ENCODE data around the gene LIPC. TPM values are rescaled to one million over a fixed set of nuclear protein-coding genes. Genes with fewer than 3 reads are reported as not detected.

Gene LIPC
- total RNA-seq, 4 donors from 2014 or later, result 0.48 to 8.2 (median 2.6) TPM; not detected in 1

GRCh38 chr15:58416963-58417362 lies 14.8 kb upstream of the LIPC start:
- in situ Hi-C loops (cut with MboI; ENCODE audit: low pct_ligation_motif_present in 1 of 4, low pct_unique_long_range_greater_than_20kb in 1 of 4, low sequenced_read_pairs in 3 of 4) (no loop called here), intact Hi-C loops (cut with DNase I; ENCODE audit: low total_unique reads) (no loop called here)
- no peaks in the 10 kb centered on the region for H3K4me1 ChIP-seq
- no peaks in the 10 kb centered on the region for H3K36me3 ChIP-seq
- no peak for DNase-seq
- no peak overlapping the region for H3K4me3 ChIP-seq
- no peak for TF ChIP-seq POLR2AphosphoS5 (IDR thresholded peaks at IDR 0.05)
- TF ChIP-seq EP300 (IDR thresholded peaks at IDR 0.05; ENCODE audit: low read depth), result no peak
- no peak for TF ChIP-seq CTCF (IDR thresholded peaks at IDR 0.05)
- TF ChIP-seq POLR2A (IDR thresholded peaks at IDR 0.05), result no peak
- 71 to 91% methylated on average over 5 of the region's 5 CpGs for WGBS, 2 donors (ENCODE audit: low coverage in 1 of 2)
- H3K27ac ChIP-seq, result no peak overlapping the region
- peaks cover 0 to 4% of the 10 kb centered on the region in 2 donors for H3K9me3 ChIP-seq
- H3K27me3 ChIP-seq, result no peaks in the 10 kb centered on the region

GRCh38 chr15:58418135-58418534 lies 13.7 kb upstream of the LIPC start:
- in situ Hi-C loops (cut with MboI; ENCODE audit: low pct_ligation_motif_present in 1 of 4, low pct_unique_long_range_greater_than_20kb in 1 of 4, low sequenced_read_pairs in 3 of 4), result no loop called here
- no peak for TF ChIP-seq CTCF (IDR thresholded peaks at IDR 0.05)
- no peak for TF ChIP-seq EP300 (IDR thresholded peaks at IDR 0.05; ENCODE audit: low read depth)
- no peak for TF ChIP-seq POLR2A (IDR thresholded peaks at IDR 0.05)
- TF ChIP-seq POLR2AphosphoS5 (IDR thresholded peaks at IDR 0.05), result no peak
- 86 to 95% methylated on average over 1 of the region's 1 CpG for WGBS, 2 donors (ENCODE audit: low coverage in 1 of 2)
- Histone ChIP-seq H3K27ac (no peak overlapping the region), H3K9me3 (peaks cover 0 to 4% of the 10 kb centered on the region in 2 donors), H3K4me1 (no peaks in the 10 kb centered on the region), H3K36me3 (no peaks in the 10 kb centered on the region), H3K27me3 (no peaks in the 10 kb centered on the region), H3K4me3 (no peak overlapping the region)
- intact Hi-C loops (cut with DNase I; ENCODE audit: low total_unique reads), result no loop called here
- DNase-seq, result no peak

- Histone ChIP-seq H3K9me3 (peaks cover 0 to 4% of the 10 kb centered on the region in 2 donors), H3K27me3 (no peaks in the 10 kb centered on the region), H3K27ac (no peak overlapping the region), H3K4me1 (peaks cover 0 to under 1% (median 0%) of the 10 kb centered on the region in 4 donors), H3K36me3 (no peaks in the 10 kb centered on the region), H3K4me3 (no peak overlapping the region)
- DNase-seq, result no peak
- in situ Hi-C loops (cut with MboI; ENCODE audit: low pct_ligation_motif_present in 1 of 4, low pct_unique_long_range_greater_than_20kb in 1 of 4, low sequenced_read_pairs in 3 of 4) (no loop called here), intact Hi-C loops (cut with DNase I; ENCODE audit: low total_unique reads) (loop anchor here (1.0 kb wide), 1 partner anchor 16 kb away; no protein-coding TSS in a partner anchor)
- 83 to 93% methylated on average over 3 to 11 of the region's 11 CpGs for WGBS, 2 donors (ENCODE audit: low coverage in 1 of 2)
- TF ChIP-seq CTCF (IDR thresholded peaks at IDR 0.05) (no peak), POLR2AphosphoS5 (IDR thresholded peaks at IDR 0.05) (no peak), EP300 (IDR thresholded peaks at IDR 0.05; ENCODE audit: low read depth) (no peak), POLR2A (IDR thresholded peaks at IDR 0.05) (no peak)
Measured at GRCh38 chr15:58419803-58420524, 11.8 kb upstream of the LIPC start.

- peaks cover 0 to 3% (median 0%) of the 10 kb centered on the region in 4 donors for H3K4me1 ChIP-seq
Measured at GRCh38 chr15:58420579-58421043, 11.2 kb upstream of the LIPC start.

More at GRCh38 chr15:58420579-58421043, 11.2 kb upstream of the LIPC start:
- H3K27me3 ChIP-seq, result no peaks in the 10 kb centered on the region
- H3K27ac ChIP-seq, result no peak overlapping the region
- no peaks in the 10 kb centered on the region for H3K36me3 ChIP-seq
- no peak overlapping the region for H3K4me3 ChIP-seq
- TF ChIP-seq POLR2A (IDR thresholded peaks at IDR 0.05), result no peak
- no peak for TF ChIP-seq EP300 (IDR thresholded peaks at IDR 0.05; ENCODE audit: low read depth)
- TF ChIP-seq CTCF (IDR thresholded peaks at IDR 0.05), result no peak
- TF ChIP-seq POLR2AphosphoS5 (IDR thresholded peaks at IDR 0.05), result no peak
- H3K9me3 ChIP-seq, result peaks cover 0 to 4% of the 10 kb centered on the region in 2 donors
- no peak for DNase-seq
- in situ Hi-C loops (cut with MboI; ENCODE audit: low pct_ligation_motif_present in 1 of 4, low pct_unique_long_range_greater_than_20kb in 1 of 4, low sequenced_read_pairs in 3 of 4), result no loop called here
- WGBS, 2 donors (ENCODE audit: low coverage in 1 of 2), result 40 to 70% methylated on average over 3 to 5 of the region's 5 CpGs
- intact Hi-C loops (cut with DNase I; ENCODE audit: low total_unique reads), result no loop called here
